MM.1S (cell line): ENCODE measurements around the gene ID2.

ENCODE experiments used
- EZH2 ChIP-seq: fragments of 300-600 bp; sonication (generic); optimal IDR thresholded peaks from 2 replicates; pipeline ENCODE3; 2017; ENCODE audit warnings: low read depth, mild to moderate bottlenecking, antibody characterized with exemption, low read length, mixed read lengths
- TF ChIP-seq, protein P1 (sequence below): fragments of 300-600 bp; sonication (generic); IDR thresholded peaks from 2 replicates; pipeline ENCODE4 v1.5.1; 2016; ENCODE audit warnings: antibody characterized with exemption, low read length, mixed read lengths

GRCh38 chr2:8654483-8654882, 27.4 kb upstream of the ID2 start:
- TF ChIP-seq, protein P1, sequence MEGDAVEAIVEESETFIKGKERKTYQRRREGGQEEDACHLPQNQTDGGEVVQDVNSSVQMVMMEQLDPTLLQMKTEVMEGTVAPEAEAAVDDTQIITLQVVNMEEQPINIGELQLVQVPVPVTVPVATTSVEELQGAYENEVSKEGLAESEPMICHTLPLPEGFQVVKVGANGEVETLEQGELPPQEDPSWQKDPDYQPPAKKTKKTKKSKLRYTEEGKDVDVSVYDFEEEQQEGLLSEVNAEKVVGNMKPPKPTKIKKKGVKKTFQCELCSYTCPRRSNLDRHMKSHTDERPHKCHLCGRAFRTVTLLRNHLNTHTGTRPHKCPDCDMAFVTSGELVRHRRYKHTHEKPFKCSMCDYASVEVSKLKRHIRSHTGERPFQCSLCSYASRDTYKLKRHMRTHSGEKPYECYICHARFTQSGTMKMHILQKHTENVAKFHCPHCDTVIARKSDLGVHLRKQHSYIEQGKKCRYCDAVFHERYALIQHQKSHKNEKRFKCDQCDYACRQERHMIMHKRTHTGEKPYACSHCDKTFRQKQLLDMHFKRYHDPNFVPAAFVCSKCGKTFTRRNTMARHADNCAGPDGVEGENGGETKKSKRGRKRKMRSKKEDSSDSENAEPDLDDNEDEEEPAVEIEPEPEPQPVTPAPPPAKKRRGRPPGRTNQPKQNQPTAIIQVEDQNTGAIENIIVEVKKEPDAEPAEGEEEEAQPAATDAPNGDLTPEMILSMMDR, result no peak
- no peak for TF ChIP-seq EZH2
